NCI-H1092 treated with DMSO at 0.1 percent for 48 hours (cell line): ENCODE measurements around the gene DARS1.

ENCODE experiments used
- DNase-seq: peaks from one replicate; lab custom pipeline; 2025; lab: John Stamatoyannopoulos, UW

Gene DARS1

GRCh38 chr2:136015699-136016098, 30.3 kb upstream of the DARS1 start:
- DNase-seq: no peak

- no peak for DNase-seq
Observed at GRCh38 chr2:136014411-136014810, 29.0 kb upstream of the DARS1 start.

GRCh38 chr2:136013955-136014354, 28.5 kb upstream of the DARS1 start:
- DNase-seq: no peak

GRCh38 chr2:136013136-136013685, 27.8 kb upstream of the DARS1 start:
- DNase-seq: no peak

- DNase-seq: no peak
Observed at GRCh38 chr2:136012315-136012714, 26.9 kb upstream of the DARS1 start.

GRCh38 chr2:136010126-136010525, 24.7 kb upstream of the DARS1 start:
- DNase-seq: no peak

- DNase-seq: no peak
Observed at GRCh38 chr2:136008205-136008865, 22.9 kb upstream of the DARS1 start.

GRCh38 chr2:136006658-136007057, 21.2 kb upstream of the DARS1 start:
- no peak for DNase-seq

- no peak for DNase-seq
Observed at GRCh38 chr2:136005462-136006196, 20.2 kb upstream of the DARS1 start.

- no peak for DNase-seq
Observed at GRCh38 chr2:136004965-136005364, 19.5 kb upstream of the DARS1 start.

GRCh38 chr2:136001131-136001530, 15.7 kb upstream of the DARS1 start:
- no peak for DNase-seq

- no peak for DNase-seq
Observed at GRCh38 chr2:136000502-136000901, 15.1 kb upstream of the DARS1 start.

GRCh38 chr2:135999899-136000298, 14.5 kb upstream of the DARS1 start:
- no peak for DNase-seq

- no peak for DNase-seq
Observed at GRCh38 chr2:135998879-135999278, 13.5 kb upstream of the DARS1 start.

- DNase-seq: peak; percentile 52
Observed at GRCh38 chr2:135997380-135997779, 12.0 kb upstream of the DARS1 start.

GRCh38 chr2:135996304-135996703, 10.9 kb upstream of the DARS1 start:
- no peak for DNase-seq

- no peak for DNase-seq
Observed at GRCh38 chr2:135994281-135994680, 8.9 kb upstream of the DARS1 start.

GRCh38 chr2:135993421-135993820, 8.0 kb upstream of the DARS1 start:
- no peak for DNase-seq

GRCh38 chr2:135991861-135992260, 6.4 kb upstream of the DARS1 start:
- no peak for DNase-seq

- DNase-seq: no peak
Observed at GRCh38 chr2:135987441-135987840, 2.0 kb upstream of the DARS1 start.

- DNase-seq: no peak
Observed at GRCh38 chr2:135986507-135986906, 1.1 kb upstream of the DARS1 start.

- no peak for DNase-seq
Observed at GRCh38 chr2:135985826-135986393, 484 bp upstream of the DARS1 start.
